ENCODE data around the gene TMEM8B.

The TMEM8B gene

DNA sequence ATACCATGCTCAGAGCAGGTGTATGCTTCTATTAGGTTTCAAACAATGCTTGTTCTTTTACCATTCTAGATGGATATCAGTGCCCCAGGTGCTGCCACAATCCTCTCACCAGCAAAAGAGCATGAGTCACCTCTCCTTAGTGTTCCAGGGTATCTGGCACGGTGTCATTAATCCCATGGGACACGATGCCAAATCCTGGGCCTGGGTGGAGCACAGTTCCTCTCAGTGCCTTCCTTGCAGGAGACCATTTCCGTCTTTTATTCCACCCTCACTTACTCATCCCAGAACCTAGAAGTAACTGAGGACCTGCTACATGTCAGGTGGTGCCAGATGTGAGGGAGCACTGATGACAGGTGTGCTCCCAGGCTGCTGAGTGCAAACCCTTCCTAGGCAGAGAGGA is 42.5 kb downstream of the TMEM8B start:
- Histone ChIP-seq H3F3A (ENCODE audit: low read depth) (no peaks in the 10 kb centered on the region), H3K4me3 (ENCODE audit: low read length, poor library complexity, severe bottlenecking) (no peak overlapping the region), H3K27me3 (ENCODE audit: insufficient read depth, low read length, poor library complexity, severe bottlenecking) (no peaks in the 10 kb centered on the region), H3K36me3 (ENCODE audit: insufficient read depth, low read length) (no peaks in the 10 kb centered on the region), H4K20me1 (ENCODE audit: insufficient read depth, low read length, poor library complexity, severe bottlenecking) (no peaks in the 10 kb centered on the region), H3K9me3 (ENCODE audit: insufficient read depth, low read depth, low read length) (no peaks in the 10 kb centered on the region; the same call in 1 of the 2 replicates), H3K79me2 (ENCODE audit: insufficient read depth, low read length) (no peaks in the 10 kb centered on the region), H3K9ac (ENCODE audit: low read depth, low read length, poor library complexity, severe bottlenecking) (no peak overlapping the region), H2AFZ (ENCODE audit: low read length) (no peak overlapping the region), H3K9me2 (replicated peaks; ENCODE audit: low read depth, low read length) (no peaks in the 10 kb centered on the region), H3K4me2 (ENCODE audit: low read depth, low read length, poor library complexity, severe bottlenecking) (no peak overlapping the region), H3K4me1 (ENCODE audit: insufficient read depth, low read length, poor library complexity, severe bottlenecking) (no peaks in the 10 kb centered on the region)
- TF ChIP-seq, protein P1, sequence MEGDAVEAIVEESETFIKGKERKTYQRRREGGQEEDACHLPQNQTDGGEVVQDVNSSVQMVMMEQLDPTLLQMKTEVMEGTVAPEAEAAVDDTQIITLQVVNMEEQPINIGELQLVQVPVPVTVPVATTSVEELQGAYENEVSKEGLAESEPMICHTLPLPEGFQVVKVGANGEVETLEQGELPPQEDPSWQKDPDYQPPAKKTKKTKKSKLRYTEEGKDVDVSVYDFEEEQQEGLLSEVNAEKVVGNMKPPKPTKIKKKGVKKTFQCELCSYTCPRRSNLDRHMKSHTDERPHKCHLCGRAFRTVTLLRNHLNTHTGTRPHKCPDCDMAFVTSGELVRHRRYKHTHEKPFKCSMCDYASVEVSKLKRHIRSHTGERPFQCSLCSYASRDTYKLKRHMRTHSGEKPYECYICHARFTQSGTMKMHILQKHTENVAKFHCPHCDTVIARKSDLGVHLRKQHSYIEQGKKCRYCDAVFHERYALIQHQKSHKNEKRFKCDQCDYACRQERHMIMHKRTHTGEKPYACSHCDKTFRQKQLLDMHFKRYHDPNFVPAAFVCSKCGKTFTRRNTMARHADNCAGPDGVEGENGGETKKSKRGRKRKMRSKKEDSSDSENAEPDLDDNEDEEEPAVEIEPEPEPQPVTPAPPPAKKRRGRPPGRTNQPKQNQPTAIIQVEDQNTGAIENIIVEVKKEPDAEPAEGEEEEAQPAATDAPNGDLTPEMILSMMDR (conservative IDR thresholded peaks at IDR 0.05; ENCODE audit: low read length): no peak
- TF ChIP-seq EZH2phosphoT487 (IDR thresholded peaks at IDR 0.05; ENCODE audit: borderline replicate concordance): no peak

GRCh38 chr9:35872505-35872904 is 43.5 kb downstream of the TMEM8B start:
- Histone ChIP-seq H3K4me3 (ENCODE audit: low read length, poor library complexity, severe bottlenecking) (no peak overlapping the region), H3K9me3 (ENCODE audit: insufficient read depth, low read depth, low read length) (no peaks in the 10 kb centered on the region; the same call in 1 of the 2 replicates), H3K4me2 (ENCODE audit: low read depth, low read length, poor library complexity, severe bottlenecking) (no peak overlapping the region), H3K36me3 (ENCODE audit: insufficient read depth, low read length) (no peaks in the 10 kb centered on the region), H3K9ac (ENCODE audit: low read depth, low read length, poor library complexity, severe bottlenecking) (no peak overlapping the region), H3F3A (ENCODE audit: low read depth) (no peaks in the 10 kb centered on the region), H3K9me2 (replicated peaks; ENCODE audit: low read depth, low read length) (no peaks in the 10 kb centered on the region), H3K27me3 (ENCODE audit: insufficient read depth, low read length, poor library complexity, severe bottlenecking) (no peaks in the 10 kb centered on the region), H3K4me1 (ENCODE audit: insufficient read depth, low read length, poor library complexity, severe bottlenecking) (no peaks in the 10 kb centered on the region), H3K79me2 (ENCODE audit: insufficient read depth, low read length) (no peaks in the 10 kb centered on the region), H2AFZ (ENCODE audit: low read length) (no peak overlapping the region), H4K20me1 (ENCODE audit: insufficient read depth, low read length, poor library complexity, severe bottlenecking) (no peaks in the 10 kb centered on the region)
- TF ChIP-seq, protein P1 (conservative IDR thresholded peaks at IDR 0.05; ENCODE audit: low read length): no peak
- TF ChIP-seq EZH2phosphoT487 (IDR thresholded peaks at IDR 0.05; ENCODE audit: borderline replicate concordance): no peak

DNA sequence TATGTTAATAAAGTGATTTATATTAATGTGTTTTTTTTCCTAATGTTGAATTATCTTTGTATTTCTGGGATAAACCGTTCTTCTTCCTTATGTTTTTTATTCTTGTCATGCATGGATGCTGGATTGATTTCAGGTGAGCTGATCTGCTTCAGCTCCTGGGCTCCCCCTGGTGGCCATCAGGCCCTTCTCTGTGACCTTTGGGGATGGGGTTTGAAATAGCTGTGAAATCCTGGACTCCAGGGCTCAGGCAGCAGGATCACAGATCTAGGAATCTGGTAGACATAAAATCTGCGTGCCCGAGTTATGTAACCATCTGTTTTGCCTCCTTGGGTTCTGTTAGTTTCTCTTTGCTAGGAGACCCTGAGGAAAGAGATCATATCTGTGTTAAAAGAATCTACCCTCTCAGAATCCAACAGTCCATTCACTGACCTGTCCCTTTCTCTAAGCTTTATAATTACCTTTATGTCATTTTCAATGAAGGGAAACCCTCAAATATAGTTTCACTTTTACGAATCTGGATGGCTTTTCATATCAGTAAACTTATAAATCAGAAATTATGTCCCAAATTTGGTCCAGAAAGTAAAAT is 53.3 kb downstream of the TMEM8B start:
- Histone ChIP-seq H2AFZ (ENCODE audit: low read length) (no peak overlapping the region; the same call in 1 of the 2 replicates), H3K36me3 (ENCODE audit: insufficient read depth, low read length) (no peaks in the 10 kb centered on the region), H3K4me1 (ENCODE audit: insufficient read depth, low read length, poor library complexity, severe bottlenecking) (no peaks in the 10 kb centered on the region), H3K27me3 (ENCODE audit: insufficient read depth, low read length, poor library complexity, severe bottlenecking) (no peaks in the 10 kb centered on the region), H3K79me2 (ENCODE audit: insufficient read depth, low read length) (no peaks in the 10 kb centered on the region), H4K20me1 (ENCODE audit: insufficient read depth, low read length, poor library complexity, severe bottlenecking) (no peaks in the 10 kb centered on the region), H3K9ac (ENCODE audit: low read depth, low read length, poor library complexity, severe bottlenecking) (no peak overlapping the region), H3K9me3 (ENCODE audit: insufficient read depth, low read depth, low read length) (no peaks in the 10 kb centered on the region), H3K4me2 (ENCODE audit: low read depth, low read length, poor library complexity, severe bottlenecking) (no peak overlapping the region), H3F3A (ENCODE audit: low read depth) (no peaks in the 10 kb centered on the region), H3K9me2 (replicated peaks; ENCODE audit: low read depth, low read length) (no peaks in the 10 kb centered on the region), H3K4me3 (ENCODE audit: low read length, poor library complexity, severe bottlenecking) (no peak overlapping the region)
- TF ChIP-seq, protein P1 (conservative IDR thresholded peaks at IDR 0.05; ENCODE audit: low read length): peak; percentile 97
- TF ChIP-seq EZH2phosphoT487 (IDR thresholded peaks at IDR 0.05; ENCODE audit: borderline replicate concordance): no peak

Data from Loucy (cell line).